IMR-90 (cell line): ENCODE measurements around the gene MARCHF9. TPM values are rescaled to one million over a fixed set of nuclear protein-coding genes. Genes with fewer than 3 reads are reported as not detected.

Source experiments
- ATAC-seq: fragments of 200-7000 bp; cut with Tn5 transposase; 2 replicates; pipeline ENCODE4 v1.9.1; 2020; ENCODE audit warnings: low read depth, mild to moderate bottlenecking, moderate library complexity
- BruUV-seq: library from RNA; stranded (reverse); fragments of 400-500 nt; replicated peaks from 2 replicates; lab custom pipeline; 2021; lab: Mats Ljungman, UMichigan
- CTCF ChIA-PET: fragments of 300-600 bp; formaldehyde crosslinking; extraction: SDS; loops from one replicate; lab custom pipeline; 2021; ENCODE audit warnings: antibody characterized with exemption; lab: Yijun Ruan, JAX
- POLR2A ChIA-PET: fragments of 300-600 bp; sonication (Branson Sonifier 250); formaldehyde crosslinking; loops from one replicate; lab custom pipeline; 2022; ENCODE audit warnings: antibody characterized with exemption; ENCODE audit not compliant: unreplicated experiment; lab: Charles Lee
- DNase-seq: peaks from one replicate; pipeline ENCODE4 v3.0.0; 2013
- H2AFZ ChIP-seq: replicated peaks from 2 replicates; pipeline ENCODE3; 2013; ENCODE audit warnings: low read length, mild to moderate bottlenecking; ENCODE audit not compliant: poor library complexity
- H2AK5ac ChIP-seq: 2 replicates; pipeline ENCODE4 v1.6.1; 2013; ENCODE audit warnings: low read depth, low read length, inconsistent platforms
- H2AK9ac ChIP-seq: replicated peaks from 2 replicates; pipeline ENCODE3; 2013; ENCODE audit warnings: mild to moderate bottlenecking, low read depth, low read length, moderate library complexity; ENCODE audit not compliant: poor library complexity
- H2BK120ac ChIP-seq: 2 replicates; pipeline ENCODE4 v1.6.1; 2013; ENCODE audit warnings: low read depth, low read length, inconsistent platforms
- H2BK15ac ChIP-seq: 3 replicates; pipeline ENCODE4 v1.6.1; 2013; ENCODE audit warnings: low read depth, low read length, inconsistent platforms
- H2BK20ac ChIP-seq: 2 replicates; pipeline ENCODE4 v1.6.1; 2013; ENCODE audit warnings: low read depth, mild to moderate bottlenecking, inconsistent platforms, low read length, moderate library complexity
- H2BK5ac ChIP-seq: 2 replicates; pipeline ENCODE4 v1.6.1; 2013; ENCODE audit warnings: mild to moderate bottlenecking, low read depth, low read length, inconsistent platforms; ENCODE audit not compliant: poor library complexity, severe bottlenecking
- H3K14ac ChIP-seq: replicated peaks from 2 replicates; pipeline ENCODE4 v1.6.1; 2013; ENCODE audit warnings: low read depth, low read length, inconsistent platforms
- H3K18ac ChIP-seq: 2 replicates; pipeline ENCODE4 v1.6.1; 2013; ENCODE audit warnings: low read depth, low read length, control low read depth
- H3K23ac ChIP-seq: 2 replicates; pipeline ENCODE4 v1.6.1; 2013; ENCODE audit warnings: low read depth, low read length, inconsistent platforms
- H3K27ac ChIP-seq: 2 replicates; pipeline ENCODE4 v1.5.1; 2013; ENCODE audit warnings: mild to moderate bottlenecking, control low read depth, low read length; ENCODE audit not compliant: insufficient read depth
- H3K27me3 ChIP-seq: 2 replicates; pipeline ENCODE4 v1.6.1; 2013; ENCODE audit warnings: low read length; ENCODE audit not compliant: control insufficient read depth, insufficient read depth
- H3K36me3 ChIP-seq: 2 replicates; pipeline ENCODE4 v1.6.1; 2013; ENCODE audit warnings: low read length, mixed read lengths; ENCODE audit not compliant: control insufficient read depth, insufficient read depth
- H3K4ac ChIP-seq: 2 replicates; pipeline ENCODE4 v1.6.1; 2013; ENCODE audit warnings: low read depth, low read length, inconsistent platforms
- H3K4me1 ChIP-seq: 2 replicates; pipeline ENCODE4 v1.6.1; 2013; ENCODE audit warnings: low read length, mixed read lengths; ENCODE audit not compliant: control insufficient read depth, insufficient read depth
- H3K4me2 ChIP-seq: 2 replicates; pipeline ENCODE4 v1.6.1; 2013; ENCODE audit warnings: low read depth, mild to moderate bottlenecking, control low read depth, low read length, moderate library complexity
- H3K4me3 ChIP-seq: 2 replicates; pipeline ENCODE4 v1.5.1; 2013; ENCODE audit warnings: low read depth, mild to moderate bottlenecking, control low read depth, low read length, moderate library complexity; ENCODE audit not compliant: insufficient read depth
- H3K56ac ChIP-seq: 2 replicates; pipeline ENCODE4 v1.6.1; 2013; ENCODE audit warnings: low read length, inconsistent platforms; ENCODE audit not compliant: insufficient read depth; ENCODE audit errors: extremely low read depth
- H3K79me1 ChIP-seq, 2 experiments: 2 replicates each; pipeline ENCODE4 v1.6.1; 2013; ENCODE audit warnings: low read length in 2 of 2, inconsistent platforms in 1 of 2, low read depth in 1 of 2
- H3K9ac ChIP-seq: 2 replicates; pipeline ENCODE4 v1.6.1; 2013; ENCODE audit warnings: low read depth, low read length, control low read depth
- H3K9me1 ChIP-seq: 2 replicates; pipeline ENCODE4 v1.6.1; 2013; ENCODE audit warnings: low read length, inconsistent platforms; ENCODE audit not compliant: insufficient read depth
- H3K9me3 ChIP-seq: 2 replicates; pipeline ENCODE4 v1.6.1; 2013; ENCODE audit warnings: low read length; ENCODE audit not compliant: control insufficient read depth, insufficient read depth
- H4K20me1 ChIP-seq: 2 replicates; pipeline ENCODE4 v1.6.1; 2013; ENCODE audit warnings: low read length, inconsistent platforms; ENCODE audit not compliant: insufficient read depth
- H4K5ac ChIP-seq: 2 replicates; pipeline ENCODE4 v1.6.1; 2013; ENCODE audit warnings: mild to moderate bottlenecking, low read depth, low read length, control low read depth
- H4K8ac ChIP-seq, 2 experiments: 2 replicates each; pipeline ENCODE4 v1.6.1; 2013; ENCODE audit warnings: low read depth in 2 of 2, low read length in 2 of 2, control low read depth in 1 of 2, inconsistent platforms in 1 of 2
- H4K91ac ChIP-seq: 2 replicates; pipeline ENCODE4 v1.6.1; 2013; ENCODE audit warnings: low read depth, low read length, inconsistent platforms; ENCODE audit not compliant: insufficient read depth
- BHLHE40 ChIP-seq: fragments of 150-350 bp; IDR thresholded peaks from 2 replicates; pipeline ENCODE4 v1.6.1; 2016; ENCODE audit warnings: mild to moderate bottlenecking, low read depth, low read length
- CEBPB ChIP-seq: IDR thresholded peaks from 2 replicates; pipeline ENCODE4 v1.6.1; 2012; ENCODE audit warnings: low read depth, low read length, improper control_type of control experiment
- CTCF ChIP-seq: conservative IDR thresholded peaks from 2 replicates; pipeline ENCODE4 v1.5.1; 2012; ENCODE audit warnings: mild to moderate bottlenecking, low read depth, low read length, improper control_type of control experiment
- RAD21 ChIP-seq: IDR thresholded peaks from 2 replicates; pipeline ENCODE4 v1.6.1; 2012; ENCODE audit warnings: low read length, improper control_type of control experiment
- WGBS, 2 experiments: methylation state at CpG; one replicate each; pipeline versions ENCODE4 v1.1.5 to v1.1.7; 2013; ENCODE audit warnings: missing lambda C conversion rate in 2 of 2; ENCODE audit not compliant: insufficient read length in 1 of 2; ENCODE audit errors: extremely low coverage in 2 of 2; 5-methylcytosine and 5-hydroxymethylcytosine counted together
- dilution Hi-C: fragments of 300-500 bp; cut with HindIII; formaldehyde crosslinking; loops from one replicate; pipeline ENCODE4 v1.14.3; 2018; ENCODE audit warnings: low sequenced_read_pairs; ENCODE audit not compliant: unreplicated experiment
- in situ Hi-C: fragments of 300-500 bp; cut with MboI; formaldehyde crosslinking; loops from 3 replicates; pipeline ENCODE4 v1.14.3; 2019; ENCODE audit warnings: low sequenced_read_pairs, inconsistent platforms, mixed read lengths
- intact Hi-C: fragments of 100-400 bp; cut with micrococcal nuclease; formaldehyde crosslinking; loops from 2 replicates; pipeline ENCODE4 v1.10.0; 2022
- polyA plus RNA-seq, 3 experiments: library from polyadenylated mRNA; depleted of rRNA; stranded (reverse); fragments of >200 nt; gene quantifications; 2 replicates each; pipeline ENCODE4 v1.2.3, GENCODE V29; 2012; ENCODE audit warnings: low replicate concordance in 1 of 3
- total RNA-seq: library from RNA; depleted of rRNA; stranded (reverse); fragments of >200 nt; gene quantifications from 2 replicates; pipeline ENCODE4 v1.2.3, GENCODE V29; 2012
- TF ChIP-seq, protein P1 (sequence below): fragments of 150-350 bp; IDR thresholded peaks from 2 replicates; pipeline ENCODE4 v1.6.1; 2017; ENCODE audit warnings: mild to moderate bottlenecking, antibody characterized with exemption, low read length, low read depth

MARCHF9 gene
- total and polyA plus RNA-seq, 2 of the 4 experiments (the other 2 are of a cell fraction), result 1.1 to 5.4 TPM

GRCh38 chr12:57782243-57782607, 27.3 kb downstream of the MARCHF9 start:
- no peak overlapping the region for H2BK15ac ChIP-seq
- no CpG with 5 or more reads among the region's 4 CpGs for WGBS, 2 experiments
- H3K4ac ChIP-seq, result no peak overlapping the region
- in situ Hi-C loops (no loop called here), dilution Hi-C loops (no loop called here), intact Hi-C loops (loop anchor here (1.0 kb wide), 2 partner anchors 30 to 123 kb away; partner anchors contain the start of gene CDK4)
- peaks cover 8% of the 10 kb centered on the region for H3K36me3 ChIP-seq
- H3K4me3 ChIP-seq, result peak overlapping the region; percentile 94; the same call in 1 of the 2 replicates
- no peak overlapping the region for H4K5ac ChIP-seq
- H2AK5ac ChIP-seq, result no peak overlapping the region
- H3K56ac ChIP-seq, result no peak overlapping the region
- H3K14ac ChIP-seq, result no peak overlapping the region
- H3K9ac ChIP-seq, result no peak overlapping the region
- TF ChIP-seq CTCF (no peak), CEBPB (no peak), RAD21 (no peak), BHLHE40 (no peak)
- TF ChIP-seq, protein P1, sequence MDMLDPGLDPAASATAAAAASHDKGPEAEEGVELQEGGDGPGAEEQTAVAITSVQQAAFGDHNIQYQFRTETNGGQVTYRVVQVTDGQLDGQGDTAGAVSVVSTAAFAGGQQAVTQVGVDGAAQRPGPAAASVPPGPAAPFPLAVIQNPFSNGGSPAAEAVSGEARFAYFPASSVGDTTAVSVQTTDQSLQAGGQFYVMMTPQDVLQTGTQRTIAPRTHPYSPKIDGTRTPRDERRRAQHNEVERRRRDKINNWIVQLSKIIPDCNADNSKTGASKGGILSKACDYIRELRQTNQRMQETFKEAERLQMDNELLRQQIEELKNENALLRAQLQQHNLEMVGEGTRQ, result no peak
- H3K18ac ChIP-seq, result no peak overlapping the region
- H3K79me1 ChIP-seq, result peaks cover 14 to 24% of the 10 kb centered on the region in 2 experiments; a peak in 3 of 4 replicates
- no peak overlapping the region for H3K23ac ChIP-seq
- no peaks in the 10 kb centered on the region for H3K27me3 ChIP-seq
- H4K8ac ChIP-seq, result no peak overlapping the region
- no peak overlapping the region for H3K4me2 ChIP-seq
- no peaks in the 10 kb centered on the region for H4K20me1 ChIP-seq
- H2AK9ac ChIP-seq, result no peak overlapping the region
- H3K27ac ChIP-seq, result no peak overlapping the region
- no peaks in the 10 kb centered on the region for H3K9me1 ChIP-seq
- H3K9me3 ChIP-seq, result no peaks in the 10 kb centered on the region
- no peak overlapping the region for H4K91ac ChIP-seq
- ChIA-PET CTCF (interaction anchor here (1.0 kb wide), 1 partner anchor 21 kb away, joined by 3 read pairs; no protein-coding TSS in a partner anchor), POLR2A (no interaction called here)
- DNase-seq, result no peak
- H2AFZ ChIP-seq, result no peak overlapping the region
- ATAC-seq, result no peak
- no TSS peak for BruUV-seq
- no peak overlapping the region for H2BK120ac ChIP-seq
- H2BK5ac ChIP-seq, result no peak overlapping the region
- H2BK20ac ChIP-seq, result no peak overlapping the region
- 0 out of 2 replicates have a peak, but pooled peaks cover 2% of the 10 kb centered on the region for H3K4me1 ChIP-seq
